Adipocyte (in vitro differentiated cells): ENCODE measurements around the gene HCST.

Experiments
- DNase-seq: peaks from one replicate; pipeline ENCODE4 v3.0.0-alpha.2; 2015; ENCODE audit warnings: low read depth
- H3K27me3 ChIP-seq: replicated peaks from 2 replicates; pipeline ENCODE4 v1.7.0; 2013; ENCODE audit warnings: mild to moderate bottlenecking, low read length, moderate library complexity; ENCODE audit not compliant: control insufficient read depth, insufficient read depth
- H3K36me3 ChIP-seq: 2 replicates; pipeline ENCODE4 v1.7.0; 2013; ENCODE audit warnings: low read length, mild to moderate bottlenecking, moderate library complexity; ENCODE audit not compliant: control insufficient read depth, insufficient read depth, severe bottlenecking
- H3K4me1 ChIP-seq: 2 replicates; pipeline ENCODE4 v1.7.0; 2013; ENCODE audit warnings: mild to moderate bottlenecking, low read length, moderate library complexity; ENCODE audit not compliant: control insufficient read depth, insufficient read depth
- H3K4me3 ChIP-seq: 2 replicates; pipeline ENCODE4 v1.7.0; 2013; ENCODE audit warnings: mild to moderate bottlenecking, low read length, moderate library complexity
- H3K9ac ChIP-seq: 2 replicates; pipeline ENCODE4 v1.7.0; 2013; ENCODE audit warnings: mild to moderate bottlenecking, low read length, moderate library complexity
- H3K9me3 ChIP-seq: 2 replicates; pipeline ENCODE4 v1.7.0; 2013; ENCODE audit warnings: mild to moderate bottlenecking, low read length, moderate library complexity; ENCODE audit not compliant: control insufficient read depth

The HCST gene

GRCh38 chr19:35929876-35930275, 27.5 kb downstream of the HCST start:
- peaks cover 11% of the 10 kb centered on the region for H3K9me3 ChIP-seq
- H3K4me1 ChIP-seq: peaks cover 4% of the 10 kb centered on the region
- H3K4me3 ChIP-seq: no peak overlapping the region
- H3K27me3 ChIP-seq: peaks cover 14% of the 10 kb centered on the region
- DNase-seq: no peak
- H3K9ac ChIP-seq: no peak overlapping the region
- H3K36me3 ChIP-seq: no peaks in the 10 kb centered on the region

GRCh38 chr19:35931161-35931873, 29.0 kb downstream of the HCST start:
- H3K27me3 ChIP-seq: peaks cover 6% of the 10 kb centered on the region
- H3K4me1 ChIP-seq: peaks cover 11% of the 10 kb centered on the region
- peak overlapping the region; percentile 81 for H3K9ac ChIP-seq
- H3K36me3 ChIP-seq: no peaks in the 10 kb centered on the region
- H3K4me3 ChIP-seq: peak overlapping the region; percentile 63
- H3K9me3 ChIP-seq: no peaks in the 10 kb centered on the region
- DNase-seq: peak; percentile 99

- no peak overlapping the region for H3K4me3 ChIP-seq
- no peaks in the 10 kb centered on the region for H3K36me3 ChIP-seq
- H3K9me3 ChIP-seq: no peaks in the 10 kb centered on the region
- H3K9ac ChIP-seq: no peak overlapping the region
- peaks cover 13% of the 10 kb centered on the region for H3K4me1 ChIP-seq
- peaks cover 2% of the 10 kb centered on the region for H3K27me3 ChIP-seq
- no peak for DNase-seq
These were observed 29.5 kb downstream of the HCST start for GRCh38 chr19:35931874-35932202.

GRCh38 chr19:35932291-35932936, 30.1 kb downstream of the HCST start:
- H3K27me3 ChIP-seq: no peaks in the 10 kb centered on the region
- H3K4me3 ChIP-seq: no peak overlapping the region
- H3K9ac ChIP-seq: no peak overlapping the region
- no peak for DNase-seq
- H3K36me3 ChIP-seq: no peaks in the 10 kb centered on the region
- H3K4me1 ChIP-seq: peaks cover 19% of the 10 kb centered on the region
- H3K9me3 ChIP-seq: no peaks in the 10 kb centered on the region

- H3K27me3 ChIP-seq: no peaks in the 10 kb centered on the region
- H3K4me3 ChIP-seq: peak within 1 kb of the TSS; percentile 89
- H3K9ac ChIP-seq: peak within 1 kb of the TSS; percentile 83
- peaks cover 26% of the 10 kb centered on the region for H3K4me1 ChIP-seq
- peak; percentile 92 for DNase-seq
- no peaks in the 10 kb centered on the region for H3K9me3 ChIP-seq
- no peaks in the 10 kb centered on the region for H3K36me3 ChIP-seq
These were observed 33.8 kb downstream of the HCST start, which contains the start of gene LRFN3 for GRCh38 chr19:35935911-35936737. Gene LRFN3 (plus strand): TSS chr19:35936374. CDS start chr19:35939426, 3,052 bp downstream.

GRCh38 chr19:35936738-35937268, 34.5 kb downstream of the HCST start:
- Histone ChIP-seq H3K27me3 (no peaks in the 10 kb centered on the region), H3K4me3 (peak overlapping the region; percentile 89), H3K36me3 (no peaks in the 10 kb centered on the region), H3K9me3 (no peaks in the 10 kb centered on the region), H3K4me1 (peaks cover 25% of the 10 kb centered on the region), H3K9ac (peak overlapping the region; percentile 83)
- DNase-seq: no peak

GRCh38 chr19:35937345-35938281, 35.3 kb downstream of the HCST start:
- Histone ChIP-seq H3K4me3 (peak overlapping the region; percentile 89), H3K9ac (peak overlapping the region; percentile 83), H3K4me1 (peaks cover 25% of the 10 kb centered on the region), H3K9me3 (no peaks in the 10 kb centered on the region), H3K36me3 (no peaks in the 10 kb centered on the region), H3K27me3 (no peaks in the 10 kb centered on the region)
- DNase-seq: peak; percentile 21

- peak overlapping the region; percentile 89 for H3K4me3 ChIP-seq
- no peak overlapping the region for H3K9ac ChIP-seq
- DNase-seq: no peak
- H3K9me3 ChIP-seq: no peaks in the 10 kb centered on the region
- no peaks in the 10 kb centered on the region for H3K36me3 ChIP-seq
- no peaks in the 10 kb centered on the region for H3K27me3 ChIP-seq
- H3K4me1 ChIP-seq: peaks cover 25% of the 10 kb centered on the region
These were observed 36.2 kb downstream of the HCST start for GRCh38 chr19:35938282-35939224.

- Histone ChIP-seq H3K4me1 (peaks cover 25% of the 10 kb centered on the region), H3K27me3 (no peaks in the 10 kb centered on the region), H3K4me3 (no peak overlapping the region), H3K9ac (no peak overlapping the region), H3K36me3 (no peaks in the 10 kb centered on the region), H3K9me3 (no peaks in the 10 kb centered on the region)
- DNase-seq: no peak
These were observed 37.2 kb downstream of the HCST start for GRCh38 chr19:35939307-35940077.
